RKO (cell line): ENCODE results near the gene CHP2.
A peak's percentile ranks its signal among the peaks of the same experiment; 100 is the strongest.
"Not testable (repeated sequence)": the region's sequence is repeated elsewhere in the genome, so short reads cannot be mapped to it uniquely, and the experiment has no call there.

Source experiments
- DNase-seq: peaks from one replicate; pipeline ENCODE4 v3.0.0-alpha.2; 2016; ENCODE audit warnings: low spot score

Gene CHP2

GRCh38 chr16:23754594-23755483 lies at the start of gene CHP2:
CHP2 (plus strand) TSS chr16:23755026; CDS start chr16:23755050, 24 bp downstream.
- no peak for DNase-seq

- DNase-seq, result no peak
Observed at GRCh38 chr16:23705517-23705902, 49.3 kb upstream of the CHP2 start.

GRCh38 chr16:23706439-23706838 lies 48.4 kb upstream of the CHP2 start:
- no peak for DNase-seq

- DNase-seq, result no peak
Observed at GRCh38 chr16:23709536-23709935, 45.3 kb upstream of the CHP2 start.

- no peak for DNase-seq
Observed at GRCh38 chr16:23710008-23710407, 44.8 kb upstream of the CHP2 start.

- no peak for DNase-seq
Observed at GRCh38 chr16:23710504-23710903, 44.3 kb upstream of the CHP2 start.

- no peak for DNase-seq
Observed at GRCh38 chr16:23711785-23712184, 43.0 kb upstream of the CHP2 start.

GRCh38 chr16:23712976-23713375 lies 41.9 kb upstream of the CHP2 start, which contains the start of gene ERN2:
ERN2 (minus strand) TSS chr16:23713222; CDS start chr16:23713187, 35 bp downstream.
- DNase-seq, result no peak

GRCh38 chr16:23716484-23716883 lies 38.3 kb upstream of the CHP2 start:
- DNase-seq, result no peak

- not testable (repeated sequence) for DNase-seq
Observed at GRCh38 chr16:23722613-23723240, 32.1 kb upstream of the CHP2 start.

- no peak for DNase-seq
Observed at GRCh38 chr16:23724096-23724784, 30.6 kb upstream of the CHP2 start.

GRCh38 chr16:23724785-23725131 lies 30.1 kb upstream of the CHP2 start:
- no peak for DNase-seq

- no peak for DNase-seq
Observed at GRCh38 chr16:23726710-23727109, 28.1 kb upstream of the CHP2 start.

GRCh38 chr16:23728112-23728477 lies 26.7 kb upstream of the CHP2 start:
- DNase-seq, result no peak

- peak; percentile 30 for DNase-seq
Observed at GRCh38 chr16:23729503-23730424, 25.1 kb upstream of the CHP2 start.

- no peak for DNase-seq
Observed at GRCh38 chr16:23734176-23734893, 20.5 kb upstream of the CHP2 start.

- not testable (repeated sequence) for DNase-seq
Observed at GRCh38 chr16:23737423-23738028, 17.3 kb upstream of the CHP2 start.

- DNase-seq, result no peak
Observed at GRCh38 chr16:23739516-23739915, 15.3 kb upstream of the CHP2 start.

GRCh38 chr16:23741675-23742303 lies 13.0 kb upstream of the CHP2 start:
- DNase-seq, result no peak

GRCh38 chr16:23742766-23743165 lies 12.1 kb upstream of the CHP2 start:
- DNase-seq, result no peak
